HG02623 (cell line): ENCODE data around the gene TRIM9.
A peak's percentile ranks its signal among the peaks of the same experiment; 100 is the strongest.
"Not testable (repeated sequence)": the region's sequence is repeated elsewhere in the genome, so short reads cannot be mapped to it uniquely, and the experiment has no call there.

Experiments used
- ATAC-seq: cut with Tn5 transposase; IDR thresholded peaks from one replicate; pipeline ENCODE4 v1.9.1; 2021; ENCODE audit warnings: moderate library complexity; ENCODE audit not compliant: unreplicated experiment

The TRIM9 gene

DNA sequence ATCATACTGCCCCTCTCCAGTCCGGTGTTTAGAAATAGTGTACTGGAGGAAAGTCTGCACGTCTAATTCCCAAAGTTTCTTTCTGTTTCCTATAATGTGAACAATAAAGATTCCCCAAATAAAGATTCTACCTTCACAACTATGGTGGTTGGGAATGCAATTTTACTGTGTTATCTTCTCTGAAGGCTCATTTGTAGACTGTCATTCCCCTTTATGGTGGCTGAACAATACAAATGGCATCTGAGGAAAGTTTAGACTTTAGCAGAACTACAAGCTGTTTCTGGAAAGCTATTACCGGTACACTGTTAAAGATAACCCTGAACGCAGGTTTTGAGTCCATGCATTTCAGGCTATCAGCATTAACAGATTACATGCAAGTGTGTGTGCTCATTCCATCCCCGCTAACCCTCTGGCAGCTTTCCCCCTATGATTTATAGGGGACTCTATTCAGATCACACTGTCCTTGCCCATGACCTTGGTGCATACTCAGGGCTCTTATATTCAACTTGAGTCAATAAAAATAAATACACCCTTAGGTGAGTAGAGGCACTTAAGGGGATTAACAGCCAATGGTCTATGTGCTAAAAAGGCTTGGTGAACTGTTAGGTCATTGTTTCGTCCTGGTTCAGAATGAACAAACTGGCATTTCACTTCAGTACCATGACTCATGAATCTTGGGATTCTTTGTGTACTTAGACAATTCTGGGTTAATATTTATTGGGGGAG lies 89.9 kb downstream of the TRIM9 start:
- ATAC-seq = no peak

DNA sequence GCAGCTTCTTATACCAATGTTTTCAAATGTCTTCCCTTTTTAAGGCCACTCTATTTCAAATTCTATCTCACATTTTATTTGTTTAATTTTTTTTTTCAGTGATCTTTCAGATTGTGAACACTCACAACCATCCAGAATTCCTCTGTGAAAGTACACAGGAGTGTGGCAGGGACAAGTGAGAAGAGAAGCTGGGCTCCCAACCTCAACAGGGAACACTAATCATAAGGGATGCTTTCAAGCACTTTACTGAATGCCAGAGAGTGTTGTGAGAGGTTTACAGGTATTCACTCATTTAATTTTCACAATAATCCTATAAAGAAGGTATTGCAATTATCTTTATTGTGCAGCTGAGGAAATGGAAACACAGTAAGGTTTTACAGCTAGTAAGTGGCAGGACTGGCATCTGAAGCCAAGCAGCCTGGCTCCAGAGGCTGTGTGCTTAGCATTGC lies 90.5 kb downstream of the TRIM9 start:
- ATAC-seq = no peak

DNA sequence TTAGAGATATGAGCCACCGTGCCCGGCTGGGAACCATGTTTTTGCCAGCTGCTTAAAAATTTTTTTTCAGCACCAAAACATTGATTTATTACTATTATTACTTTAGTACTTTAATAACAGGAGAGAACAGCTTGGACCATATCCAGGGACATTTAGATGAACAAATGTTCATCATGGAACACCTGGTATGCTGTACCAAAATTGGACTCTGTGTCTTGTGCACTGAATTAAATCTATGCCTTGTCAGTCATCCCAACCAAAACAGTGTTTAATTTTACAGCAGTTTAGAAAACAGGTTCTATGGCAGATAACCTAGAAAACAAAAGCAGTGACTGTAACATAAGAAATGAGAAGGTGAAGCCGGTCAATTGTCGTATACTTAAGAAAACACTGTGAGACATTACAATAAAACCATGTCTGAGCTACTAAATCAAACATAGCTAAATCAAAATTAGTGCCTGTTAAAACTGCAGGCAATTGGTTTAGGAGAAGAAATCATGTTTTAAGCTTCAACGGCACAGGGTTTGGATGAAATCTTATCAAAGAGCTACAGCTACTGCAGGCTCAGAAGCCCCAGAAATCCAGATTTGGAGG lies 92.4 kb downstream of the TRIM9 start:
- no peak for ATAC-seq

DNA sequence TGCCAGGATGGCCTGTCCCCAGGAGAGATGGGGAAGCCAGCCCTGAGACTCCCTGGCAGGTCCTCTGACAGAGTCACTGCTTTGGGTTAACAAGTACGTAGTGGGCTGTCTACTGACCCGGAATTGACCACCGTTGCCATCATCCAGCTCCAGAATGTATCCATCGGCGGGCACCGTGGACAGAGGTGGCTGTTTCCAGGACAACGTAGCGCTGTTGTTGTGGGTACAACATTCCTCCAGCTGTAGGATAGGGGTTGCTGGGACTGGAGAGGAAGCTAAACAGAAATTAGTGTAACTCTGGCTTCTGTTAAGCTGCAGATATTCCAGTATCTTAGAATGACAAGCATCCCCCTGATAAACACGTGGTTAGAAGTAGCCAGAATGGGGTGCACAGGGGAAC lies 94.3 kb downstream of the TRIM9 start:
- no peak for ATAC-seq

- no peak for ATAC-seq
Observed at GRCh38 chr14:50999726-51000125, 95.2 kb downstream of the TRIM9 start.

- no peak for ATAC-seq
Observed at GRCh38 chr14:50998612-50999011, 96.3 kb downstream of the TRIM9 start.

DNA sequence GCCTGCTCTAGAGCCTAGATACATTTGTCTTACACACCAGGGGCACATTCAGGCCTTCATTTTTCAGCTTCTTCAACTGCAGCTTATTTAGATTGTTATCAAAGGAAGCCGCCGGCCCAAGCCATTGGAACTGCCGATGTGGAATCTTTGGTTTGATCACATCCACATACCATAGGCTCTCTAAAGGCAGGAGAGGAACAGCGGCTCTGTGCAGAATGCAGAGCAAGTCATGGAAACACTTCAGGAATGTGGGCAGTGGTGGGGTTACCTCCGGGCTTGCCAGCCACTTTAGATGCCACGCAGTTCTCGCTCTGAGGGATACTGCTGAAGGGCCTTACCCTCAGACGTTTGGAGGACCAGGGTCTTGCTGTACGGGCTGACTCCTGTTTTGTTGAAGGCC lies 97.2 kb downstream of the TRIM9 start:
- no peak for ATAC-seq

DNA sequence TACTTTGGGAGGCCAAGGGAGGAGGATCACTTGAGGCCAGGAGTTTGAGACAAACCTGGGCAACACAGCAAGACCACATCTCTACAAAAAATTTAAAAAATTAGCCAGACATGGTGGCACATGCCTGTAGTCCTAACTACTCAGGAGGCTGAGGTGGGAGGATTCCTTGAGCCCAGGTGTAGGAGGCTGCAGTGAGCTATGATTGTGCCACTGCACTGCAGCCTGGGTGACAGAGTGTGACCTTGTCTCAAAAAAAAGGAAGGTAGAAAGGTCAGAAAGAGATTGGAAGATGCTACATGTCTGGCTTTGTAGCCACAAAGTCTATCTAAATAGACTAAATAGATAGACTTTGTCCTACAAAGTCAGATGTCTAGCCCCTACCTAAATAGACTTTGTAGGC lies 100.7 kb downstream of the TRIM9 start:
- not testable (repeated sequence) for ATAC-seq

DNA sequence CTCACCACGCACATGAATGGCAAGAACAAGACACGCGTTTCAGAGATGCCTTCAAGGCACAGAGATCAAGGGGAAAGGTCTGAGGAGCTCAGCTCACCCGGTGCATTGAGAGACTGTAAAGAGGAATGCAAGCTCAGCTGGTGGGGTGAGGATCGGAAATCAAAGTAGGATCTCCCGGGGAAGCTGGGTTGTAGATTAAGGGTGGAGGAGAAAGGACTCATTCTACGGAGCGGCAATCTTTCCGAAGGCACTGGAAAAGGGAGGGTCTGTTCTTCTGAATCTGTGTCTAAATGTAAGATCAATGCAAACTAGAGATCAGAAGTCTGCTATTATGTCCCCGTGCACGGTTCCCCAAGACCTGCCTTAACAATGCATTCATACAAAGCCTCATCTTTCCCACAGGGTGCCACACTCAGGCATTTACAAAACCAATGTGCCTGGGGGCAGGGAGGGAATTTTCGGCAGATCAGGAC lies 109.0 kb downstream of the TRIM9 start:
- no peak for ATAC-seq

- no peak for ATAC-seq
Observed at GRCh38 chr14:50985124-50985858, 109.6 kb downstream of the TRIM9 start.

GRCh38 chr14:50984036-50984710 lies 110.7 kb downstream of the TRIM9 start:
- no peak for ATAC-seq

GRCh38 chr14:50979941-50980850 lies 114.7 kb downstream of the TRIM9 start:
- ATAC-seq = no peak

DNA sequence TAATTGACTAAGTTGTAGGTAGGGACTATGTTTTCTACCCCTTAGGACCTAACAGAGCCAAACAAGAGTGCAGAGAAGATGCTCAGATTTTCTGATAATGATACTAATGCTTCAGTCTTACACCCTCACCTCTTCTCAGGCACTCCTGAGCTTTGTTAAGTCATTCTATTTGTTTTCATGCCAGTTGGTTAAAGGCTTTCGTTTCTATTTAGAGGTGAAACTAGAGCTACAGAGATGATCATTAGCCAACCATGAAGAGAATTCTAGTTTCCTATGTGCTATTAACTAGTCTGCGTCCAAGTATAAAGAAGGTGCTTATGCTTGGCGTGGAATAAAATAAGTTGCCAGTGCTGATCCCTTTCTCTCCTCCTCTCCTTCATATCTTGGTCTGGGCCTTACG lies 116.0 kb downstream of the TRIM9 start:
- peak; percentile 90 for ATAC-seq

DNA sequence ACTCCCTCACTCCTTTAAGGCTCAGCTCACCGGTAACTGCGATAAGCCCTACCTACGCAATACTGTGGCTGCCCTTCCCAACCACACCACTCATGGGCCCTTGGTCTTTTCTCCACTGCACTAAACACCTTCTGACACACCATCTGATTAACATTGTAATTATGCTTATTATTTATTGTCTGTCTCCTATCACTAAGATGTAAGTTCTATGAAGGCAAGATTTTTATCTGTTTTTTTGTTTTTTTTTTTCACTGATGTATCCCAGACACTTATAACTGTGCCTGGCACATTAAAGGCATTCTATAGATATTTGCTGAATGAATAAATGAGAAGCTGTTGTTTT lies 116.4 kb downstream of the TRIM9 start:
- ATAC-seq = no peak

- ATAC-seq = peak; percentile 42
Observed at GRCh38 chr14:50977863-50978528, 116.9 kb downstream of the TRIM9 start.

GRCh38 chr14:50974118-50974517 lies 120.8 kb downstream of the TRIM9 start:
- ATAC-seq = no peak

- ATAC-seq = no peak
Observed at GRCh38 chr14:50972734-50973133, 122.2 kb downstream of the TRIM9 start.

GRCh38 chr14:50970886-50971781 lies 123.8 kb downstream of the TRIM9 start:
- no peak for ATAC-seq

DNA sequence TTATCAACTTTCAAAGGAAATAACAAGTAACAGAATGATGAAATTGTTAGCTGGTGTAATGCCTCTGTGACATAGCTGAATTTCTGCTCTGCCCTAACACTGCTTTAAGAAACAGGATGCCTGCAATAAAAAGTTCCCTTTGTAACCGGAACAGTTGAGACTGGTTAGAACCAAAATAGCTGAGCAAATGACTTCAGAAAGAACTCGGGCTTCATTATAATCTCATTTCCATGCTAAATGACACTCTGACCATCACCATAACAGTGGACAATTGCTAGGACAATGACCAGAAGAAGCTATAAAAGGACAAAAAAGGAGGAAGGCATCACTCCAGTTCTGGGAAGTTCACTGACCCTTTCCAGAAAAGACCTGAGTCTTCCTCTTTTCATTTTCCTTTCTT lies 127.1 kb downstream of the TRIM9 start:
- no peak for ATAC-seq
